ENCODE results near the gene SNX32. TPM values are rescaled to one million over a fixed set of nuclear protein-coding genes. Genes with fewer than 3 reads are reported as not detected.
"Not testable (repeated sequence)": the region's sequence is repeated elsewhere in the genome, so short reads cannot be mapped to it uniquely, and the experiment has no call there.

Gene SNX32
- total RNA-seq, 2 experiments from 2014 or later, result 2.9 to 3.0 TPM

- H3K4me3 Mint-ChIP-seq, result no peak overlapping the region
- no peaks in the 10 kb centered on the region for H3K9me3 Mint-ChIP-seq (ENCODE audit: low read depth)
- no peak overlapping the region for H3K27ac Mint-ChIP-seq
- intact Hi-C loops (cut with DNase I, micrococcal nuclease), result loop anchor here in 1 of 2 experiments (10.0 kb wide), 1 partner anchor 50 kb away; no protein-coding TSS in a partner anchor
- DNase-seq, result no peak
- no peak for ATAC-seq
- peaks cover 14% of the 10 kb centered on the region for H3K4me1 Mint-ChIP-seq
- H3K27me3 Mint-ChIP-seq, result no peaks in the 10 kb centered on the region
- ChIA-PET CTCF (interaction anchor here (1.3 to 8.2 kb wide), 3 partner anchors 27 to 44 kb away, joined by 3 to 74 read pairs (median 12); partner anchors contain the start of genes AP5B1 and OVOL1), POLR2A (no interaction called here)
- H3K36me3 Mint-ChIP-seq (ENCODE audit: low read depth), result no peaks in the 10 kb centered on the region
Measured at GRCh38 chr11:65814986-65815565, 18.7 kb upstream of the SNX32 start.

GRCh38 chr11:65816696-65817095, 17.1 kb upstream of the SNX32 start:
- H3K27me3 Mint-ChIP-seq, result no peaks in the 10 kb centered on the region
- H3K27ac Mint-ChIP-seq, result no peak overlapping the region
- no peaks in the 10 kb centered on the region for H3K9me3 Mint-ChIP-seq (ENCODE audit: low read depth)
- peaks cover 14% of the 10 kb centered on the region for H3K4me1 Mint-ChIP-seq
- DNase-seq, result no peak
- no peak for ATAC-seq
- H3K4me3 Mint-ChIP-seq, result peak overlapping the region; percentile 74
- ChIA-PET CTCF (interaction anchor here (0.6 to 8.2 kb wide), 18 partner anchors 10 to 192 kb away, joined by 3 to 74 read pairs (median 5); partner anchors contain the start of genes AP5B1, KAT5, OVOL1 and SNX32), POLR2A (no interaction called here)
- no peaks in the 10 kb centered on the region for H3K36me3 Mint-ChIP-seq (ENCODE audit: low read depth)
- intact Hi-C loops (cut with DNase I, micrococcal nuclease), result loop anchor here in 1 of 2 experiments (10.0 kb wide), 1 partner anchor 52 kb away; no protein-coding TSS in a partner anchor

- Mint-ChIP-seq H3K36me3 (ENCODE audit: low read depth) (no peaks in the 10 kb centered on the region), H3K4me1 (peaks cover 14% of the 10 kb centered on the region), H3K27ac (peak overlapping the region; percentile 87), H3K27me3 (no peaks in the 10 kb centered on the region), H3K4me3 (peak overlapping the region; percentile 74), H3K9me3 (ENCODE audit: low read depth) (no peaks in the 10 kb centered on the region)
- intact Hi-C loops (cut with DNase I, micrococcal nuclease), result loop anchor here in 1 of 2 experiments (10.0 kb wide), 1 partner anchor 53 kb away; no protein-coding TSS in a partner anchor
- ATAC-seq, result no peak
- ChIA-PET POLR2A (interaction anchor here (1.0 kb wide), 1 partner anchor 36 kb away, joined by 3 read pairs; the partner anchor contains the start of gene AP5B1), CTCF (interaction anchor here (0.6 to 8.2 kb wide), 20 partner anchors 10 to 192 kb away, joined by 3 to 74 read pairs (median 6); partner anchors contain the start of genes AP5B1, KAT5, OVOL1 and RNASEH2C)
- peak; percentile 21 for DNase-seq
Measured at GRCh38 chr11:65817312-65817834, 16.4 kb upstream of the SNX32 start.

- ChIA-PET CTCF (interaction anchor here (0.6 to 8.2 kb wide), 21 partner anchors 9 to 180 kb away, joined by 3 to 74 read pairs (median 6); partner anchors contain the start of genes AP5B1, KAT5, OVOL1 and RNASEH2C), POLR2A (interaction anchor here (1.0 kb wide), 1 partner anchor 37 kb away, joined by 3 read pairs; the partner anchor contains the start of gene AP5B1)
- intact Hi-C loops (cut with DNase I, micrococcal nuclease), result loop anchor here (1.0 to 10.0 kb wide), 11 partner anchors 15 to 244 kb away; partner anchors contain the start of genes AP5B1 (in 2 of the 2), CFL1 (in 1 of the 2), KAT5 (in 1 of the 2) and RNASEH2C (in 1 of the 2)
- DNase-seq, result peak; percentile 98
- H3K36me3 Mint-ChIP-seq (ENCODE audit: low read depth), result no peaks in the 10 kb centered on the region
- peaks cover 14% of the 10 kb centered on the region for H3K4me1 Mint-ChIP-seq
- peak overlapping the region; percentile 87 for H3K27ac Mint-ChIP-seq
- no peaks in the 10 kb centered on the region for H3K27me3 Mint-ChIP-seq
- peak overlapping the region; percentile 74 for H3K4me3 Mint-ChIP-seq
- H3K9me3 Mint-ChIP-seq (ENCODE audit: low read depth), result no peaks in the 10 kb centered on the region
- peak; percentile 91 for ATAC-seq
Measured at GRCh38 chr11:65817835-65818680, 15.7 kb upstream of the SNX32 start.

- Mint-ChIP-seq H3K36me3 (ENCODE audit: low read depth) (no peaks in the 10 kb centered on the region), H3K27me3 (no peaks in the 10 kb centered on the region), H3K9me3 (ENCODE audit: low read depth) (no peaks in the 10 kb centered on the region), H3K27ac (no peak overlapping the region), H3K4me3 (no peak overlapping the region), H3K4me1 (peaks cover 14% of the 10 kb centered on the region)
- intact Hi-C loops (cut with DNase I, micrococcal nuclease), result no loop called here
- CTCF ChIA-PET, result interaction anchor here (0.6 to 1.0 kb wide), 3 partner anchors 10 to 1520 kb away, joined by 3 to 4 read pairs (median 4); no protein-coding TSS in a partner anchor
- POLR2A ChIA-PET, result no interaction called here
- no peak for DNase-seq
- no peak for ATAC-seq
Measured at GRCh38 chr11:65821107-65821506, 12.7 kb upstream of the SNX32 start.

- Mint-ChIP-seq H3K27ac (no peak overlapping the region), H3K4me3 (no peak overlapping the region), H3K9me3 (ENCODE audit: low read depth) (no peaks in the 10 kb centered on the region), H3K36me3 (ENCODE audit: low read depth) (no peaks in the 10 kb centered on the region), H3K4me1 (peaks cover 10% of the 10 kb centered on the region), H3K27me3 (no peaks in the 10 kb centered on the region)
- POLR2A ChIA-PET, result no interaction called here
- ATAC-seq (no peak), DNase-seq (no peak)
- intact Hi-C loops (cut with DNase I, micrococcal nuclease), result no loop called here
- CTCF ChIA-PET, result interaction anchor here (0.6 to 2.0 kb wide), 6 partner anchors 10 to 998 kb away, joined by 3 to 9 read pairs (median 3); partner anchors contain the start of genes KAT5 and SNX32
Measured at GRCh38 chr11:65822776-65823528, 10.8 kb upstream of the SNX32 start.

GRCh38 chr11:65826984-65827735, 6.6 kb upstream of the SNX32 start:
- ChIA-PET POLR2A (interaction anchor here (0.5 to 0.7 kb wide), 3 partner anchors 140 to 1412 kb away, joined by 3 to 4 read pairs (median 3); no protein-coding TSS in a partner anchor), CTCF (interaction anchor here (0.5 to 2.1 kb wide), 9 partner anchors 9 to 553 kb away, joined by 3 to 7 read pairs (median 4); partner anchors contain the start of genes KAT5 and MUS81)
- no peak overlapping the region for H3K4me3 Mint-ChIP-seq
- H3K36me3 Mint-ChIP-seq (ENCODE audit: low read depth), result no peaks in the 10 kb centered on the region
- H3K9me3 Mint-ChIP-seq (ENCODE audit: low read depth), result no peaks in the 10 kb centered on the region
- ATAC-seq, result no peak
- no peak for DNase-seq
- H3K27me3 Mint-ChIP-seq, result no peaks in the 10 kb centered on the region
- H3K4me1 Mint-ChIP-seq, result peaks cover 24% of the 10 kb centered on the region
- H3K27ac Mint-ChIP-seq, result no peak overlapping the region
- intact Hi-C loops (cut with DNase I, micrococcal nuclease), result no loop called here

GRCh38 chr11:65829459-65829858, 4.3 kb upstream of the SNX32 start:
- ATAC-seq, result no peak
- H3K9me3 Mint-ChIP-seq (ENCODE audit: low read depth), result no peaks in the 10 kb centered on the region
- intact Hi-C loops (cut with DNase I, micrococcal nuclease), result no loop called here
- no peaks in the 10 kb centered on the region for H3K36me3 Mint-ChIP-seq (ENCODE audit: low read depth)
- H3K4me3 Mint-ChIP-seq, result no peak overlapping the region
- CTCF ChIA-PET, result interaction anchor here (0.7 to 1.3 kb wide), 3 partner anchors 11 to 861 kb away, joined by 3 to 5 read pairs (median 3); no protein-coding TSS in a partner anchor
- no peak for DNase-seq
- H3K27me3 Mint-ChIP-seq, result no peaks in the 10 kb centered on the region
- POLR2A ChIA-PET, result no interaction called here
- peaks cover 34% of the 10 kb centered on the region for H3K4me1 Mint-ChIP-seq
- no peak overlapping the region for H3K27ac Mint-ChIP-seq

GRCh38 chr11:65832231-65832630, 1.5 kb upstream of the SNX32 start:
- ChIA-PET POLR2A (interaction anchor here (0.6 to 1.0 kb wide), 4 partner anchors 21 to 85 kb away, joined by 3 to 11 read pairs (median 4); no protein-coding TSS in a partner anchor), CTCF (interaction anchor here (0.7 to 3.1 kb wide), 13 partner anchors 9 to 458 kb away, joined by 3 to 30 read pairs (median 5); partner anchors contain the start of genes KAT5 and MUS81)
- H3K27me3 Mint-ChIP-seq; DNase-seq; intact Hi-C loops (cut with DNase I, micrococcal nuclease); H3K36me3 Mint-ChIP-seq (ENCODE audit: low read depth); H3K9me3 Mint-ChIP-seq (ENCODE audit: low read depth); H3K4me3 Mint-ChIP-seq; ATAC-seq: not testable (repeated sequence)
- Mint-ChIP-seq H3K4me1 (peaks cover 34% of the 10 kb centered on the region), H3K27ac (peak overlapping the region; percentile 45)

Measured in activated CD4-positive, alpha-beta T cell treated with anti-CD3 and anti-CD28 coated beads for 36 hours (primary cell).